A549 (cell line): Measurements from ENCODE around the gene OR52E1. TPM values are rescaled to one million over a fixed set of nuclear protein-coding genes. Genes with fewer than 3 reads are reported as not detected.
A peak's percentile ranks its signal among the peaks of the same experiment; 100 is the strongest.

ENCODE experiments used
- ATAC-seq, 2 experiments: fragments of 200-7000 bp in 1 of 2; fragments of >200 bp in 1 of 2; cut with Nextera tagmentation in 1 of 2; cut with Tn5 transposase in 1 of 2; 3 replicates each; pipeline versions ENCODE4 v1.8.0 to v1.9.1; 2018 to 2020; ENCODE audit warnings: mild to moderate bottlenecking in 1 of 2, moderate library complexity in 1 of 2
- CTCF ChIA-PET: fragments of 300-600 bp; sonication (Branson Sonifier 250); formaldehyde crosslinking; extraction: SDS; loops from one replicate; lab custom pipeline; 2021; ENCODE audit warnings: antibody characterized with exemption, inconsistent platforms; lab: Yijun Ruan, JAX
- POLR2A ChIA-PET: fragments of 350-600 bp; formaldehyde crosslinking; extraction: SDS; loops from one replicate; lab custom pipeline; 2021; ENCODE audit warnings: antibody characterized with exemption, inconsistent platforms; lab: Yijun Ruan, JAX
- DNase-seq, 2 experiments: peaks; one replicate each; pipeline versions ENCODE4 v3.0.0 to v3.0.0-alpha.2; 2011 to 2016; ENCODE audit warnings: low read depth in 1 of 2, low spot score in 1 of 2
- FAIRE-seq: peaks from 2 replicates; lab custom pipeline; 2011; peaks lifted over from hg19 to GRCh38; lab: Jason Lieb, UNC
- H3K27ac ChIP-seq, 2 experiments: fragments of >200 bp; sonication (Bioruptor Twin); formaldehyde crosslinking; 3 replicates each; pipeline ENCODE4 v1.5.1; 2016 to 2017
- H3K4me1 ChIP-seq: fragments of >200 bp; sonication (Bioruptor Twin); formaldehyde crosslinking; 3 replicates; pipeline ENCODE4 v1.6.1; 2016
- H3K4me2 ChIP-seq: fragments of >200 bp; sonication (Bioruptor Twin); formaldehyde crosslinking; 3 replicates; pipeline ENCODE4 v1.6.1; 2016
- H3K4me3 ChIP-seq: fragments of >200 bp; sonication (Bioruptor Twin); formaldehyde crosslinking; 3 replicates; pipeline ENCODE4 v1.5.1; 2016
- H3K9me3 ChIP-seq: fragments of >200 bp; sonication (Bioruptor Twin); formaldehyde crosslinking; 3 replicates; pipeline ENCODE4 v1.6.1; 2016
- BHLHE40 ChIP-seq: IDR thresholded peaks from 2 replicates; pipeline ENCODE4 v1.6.1; 2012; ENCODE audit warnings: low read depth, low read length, inconsistent platforms
- CBX2 ChIP-seq: fragments of 200-600 bp; sonication (generic); IDR thresholded peaks from 2 replicates; pipeline ENCODE4 v1.6.1; 2016; ENCODE audit warnings: low read depth, mild to moderate bottlenecking, borderline replicate concordance
- CEBPB ChIP-seq, 2 experiments: fragments of >200 bp in 1 of 2; sonication (Bioruptor Twin) in 1 of 2; formaldehyde crosslinking in 1 of 2; IDR thresholded peaks; 2 replicates each; pipeline ENCODE4 v1.6.1; 2012 to 2016
- CHD4 ChIP-seq: fragments of 200-600 bp; sonication (generic); IDR thresholded peaks from 2 replicates; pipeline ENCODE4 v1.6.1; 2016; ENCODE audit warnings: antibody characterized with exemption, mild to moderate bottlenecking, borderline replicate concordance
- EHMT2 ChIP-seq: fragments of 200-600 bp; sonication (generic); IDR thresholded peaks from 2 replicates; pipeline ENCODE4 v1.6.1; 2016; ENCODE audit warnings: antibody characterized with exemption, low read depth, mild to moderate bottlenecking, moderate library complexity
- EP300 ChIP-seq, 2 experiments: fragments of >200 bp; sonication (Bioruptor Twin); formaldehyde crosslinking; IDR thresholded peaks; 2 replicates in 1 of 2; 3 replicates in 1 of 2; pipeline ENCODE4 v1.6.1; 2016 to 2017
- ESRRA ChIP-seq: fragments of 150-350 bp; IDR thresholded peaks from 2 replicates; pipeline ENCODE4 v1.6.1; 2014; ENCODE audit warnings: mild to moderate bottlenecking, low read length, borderline replicate concordance
- FOSL2 ChIP-seq, 2 experiments: fragments of 450-650 bp in 1 of 2; fragments of >200 bp in 1 of 2; sonication (Bioruptor Twin) in 1 of 2; formaldehyde crosslinking; IDR thresholded peaks; 2 replicates each; pipeline versions ENCODE4 v1.5.0 to v1.6.1; 2016 to 2020; ENCODE audit warnings: mild to moderate bottlenecking in 1 of 2, moderate library complexity in 1 of 2
- FOXS1 ChIP-seq: fragments of 250-450 bp; sonication (Bioruptor Pico); IDR thresholded peaks from 2 replicates; pipeline ENCODE4 v1.5.0; 2020; ENCODE audit warnings: mild to moderate bottlenecking, moderate library complexity
- GATA3 ChIP-seq: IDR thresholded peaks from 2 replicates; pipeline ENCODE4 v1.6.1; 2012; ENCODE audit warnings: borderline replicate concordance
- HDAC2 ChIP-seq: fragments of 200-600 bp; sonication (generic); IDR thresholded peaks from 2 replicates; pipeline ENCODE4 v1.6.1; 2016
- HES2 ChIP-seq: fragments of >200 bp; sonication (Bioruptor Twin); formaldehyde crosslinking; IDR thresholded peaks from 2 replicates; pipeline ENCODE4 v1.6.1; 2016
- HOXB13 ChIP-seq: fragments of 250-450 bp; sonication (Bioruptor Pico); IDR thresholded peaks from 2 replicates; pipeline ENCODE4 v1.5.0; 2020; ENCODE audit warnings: low read depth, mild to moderate bottlenecking, moderate library complexity
- JUN ChIP-seq, 2 experiments: fragments of >200 bp; sonication (Bioruptor Twin); formaldehyde crosslinking; IDR thresholded peaks; 2 replicates in 1 of 2; 3 replicates in 1 of 2; pipeline ENCODE4 v1.6.1; 2016 to 2017
- JUNB ChIP-seq: fragments of >200 bp; sonication (Bioruptor Twin); formaldehyde crosslinking; IDR thresholded peaks from 2 replicates; pipeline ENCODE4 v1.6.1; 2016
- KDM1A ChIP-seq: fragments of 200-600 bp; sonication (generic); IDR thresholded peaks from 2 replicates; pipeline ENCODE4 v1.6.1; 2016; ENCODE audit warnings: low read depth, mild to moderate bottlenecking
- KDM5A ChIP-seq: fragments of 200-600 bp; sonication (generic); IDR thresholded peaks from 2 replicates; pipeline ENCODE4 v1.6.1; 2016; ENCODE audit warnings: antibody characterized with exemption, mild to moderate bottlenecking
- MAFK ChIP-seq: fragments of 450-650 bp; IDR thresholded peaks from 2 replicates; pipeline ENCODE4 v1.6.1; 2014; ENCODE audit not compliant: partially characterized antibody
- NPAS2 ChIP-seq: fragments of 250-450 bp; sonication (Bioruptor Pico); IDR thresholded peaks from 2 replicates; pipeline ENCODE4 v1.8.0; 2022; ENCODE audit warnings: mild to moderate bottlenecking, moderate library complexity, borderline replicate concordance
- RARB ChIP-seq: fragments of 250-450 bp; sonication (Bioruptor Pico); IDR thresholded peaks from 2 replicates; pipeline ENCODE4 v1.8.0; 2021; ENCODE audit warnings: mild to moderate bottlenecking, moderate library complexity
- RCOR1 ChIP-seq: fragments of 150-350 bp; IDR thresholded peaks from 2 replicates; pipeline ENCODE4 v1.6.1; 2014; ENCODE audit warnings: antibody characterized with exemption, low read length, low read depth
- REST ChIP-seq: fragments of 200-600 bp; sonication (generic); IDR thresholded peaks from 2 replicates; pipeline ENCODE4 v1.6.1; 2016; ENCODE audit warnings: antibody characterized with exemption, mild to moderate bottlenecking, moderate library complexity
- SMC3 ChIP-seq: fragments of >200 bp; sonication (Bioruptor Twin); formaldehyde crosslinking; IDR thresholded peaks from 3 replicates; pipeline ENCODE4 v1.6.1; 2018; ENCODE audit warnings: inconsistent platforms
- ZNF302 ChIP-seq: fragments of 250-450 bp; sonication (Bioruptor Pico); IDR thresholded peaks from 2 replicates; pipeline ENCODE4 v1.9.0; 2021; ENCODE audit warnings: inconsistent platforms, mild to moderate bottlenecking, moderate library complexity
- ZSCAN20 ChIP-seq: fragments of 250-450 bp; sonication (Bioruptor Pico); IDR thresholded peaks from 2 replicates; pipeline ENCODE4 v1.8.0; 2022; ENCODE audit warnings: mild to moderate bottlenecking, moderate library complexity
- WGBS: methylation state at CpG from one replicate; pipeline ENCODE4 v1.1.6; 2017; ENCODE audit errors: missing lambda C conversion rate; 5-methylcytosine and 5-hydroxymethylcytosine counted together
- polyA plus RNA-seq, 4 experiments: library from polyadenylated mRNA; depleted of rRNA in 3 of 4; stranded (reverse); fragments of >200 nt; fragmentation: RNase III in 1 of 4; extraction: RNeasy Plus Mini Kit Qiagen cat#74134 plus additional on column Dnase treatment in 1 of 4; gene quantifications; 2 replicates in 3 of 4; 3 replicates in 1 of 4; pipeline ENCODE4 v1.2.3, GENCODE V29; 2011 to 2017

OR52E1 gene
- polyA plus RNA-seq, 2 of the 4 experiments (the other 2 are of a cell fraction), result not detected

- 9% methylated on average over 2 of the region's 2 CpGs for WGBS
- Histone ChIP-seq H3K4me3 (no peak overlapping the region), H3K4me2 (no peak overlapping the region), H3K27ac (no peak overlapping the region), H3K4me1 (no peaks in the 10 kb centered on the region), H3K9me3 (no peaks in the 10 kb centered on the region)
- ChIA-PET CTCF (no interaction called here), POLR2A (no interaction called here)
- DNase-seq (no peak), FAIRE-seq (no peak), ATAC-seq (no peak)
- TF ChIP-seq ESRRA (no peak), MAFK (peak; percentile 78)
Measured at GRCh38 chr11:5037926-5038325, 31.4 kb upstream of the OR52E1 start.

GRCh38 chr11:5038341-5038740 is 31.0 kb upstream of the OR52E1 start:
- Histone ChIP-seq H3K4me2 (no peak overlapping the region), H3K27ac (no peak overlapping the region), H3K4me1 (no peaks in the 10 kb centered on the region), H3K9me3 (no peaks in the 10 kb centered on the region), H3K4me3 (no peak overlapping the region)
- WGBS, result 88% methylated on average over 1 of the region's 1 CpG
- CTCF ChIA-PET, result no interaction called here
- ATAC-seq (no peak), FAIRE-seq (no peak), DNase-seq (no peak)
- POLR2A ChIA-PET, result no interaction called here
- TF ChIP-seq HES2 (no peak), ZNF302 (CRISPR knock-in tag) (no peak), CEBPB (IDR thresholded peaks at IDR 0.05) (no peak), ESRRA (no peak), KDM1A (no peak), RARB (CRISPR knock-in tag) (no peak)

- WGBS, result 14% methylated on average over 4 of the region's 4 CpGs
- no peaks in the 10 kb centered on the region for H3K9me3 ChIP-seq
- TF ChIP-seq KDM5A (no peak), FOSL2 (IDR thresholded peaks at IDR 0.05) (no peak), FOSL2 (CRISPR knock-in tag; IDR thresholded peaks at IDR 0.05) (peak; percentile 38; the same call in 1 of the 2 replicates)
- ChIA-PET POLR2A (no interaction called here), CTCF (no interaction called here)
- H3K4me3 ChIP-seq, result no peak overlapping the region
- DNase-seq (no peak), ATAC-seq (no peak), FAIRE-seq (no peak)
- no peak overlapping the region for H3K27ac ChIP-seq
- no peak overlapping the region for H3K4me2 ChIP-seq
- no peaks in the 10 kb centered on the region for H3K4me1 ChIP-seq
Measured at GRCh38 chr11:5040876-5041275, 28.5 kb upstream of the OR52E1 start.

GRCh38 chr11:5042091-5042490 is 27.3 kb upstream of the OR52E1 start:
- ChIA-PET POLR2A (no interaction called here), CTCF (no interaction called here)
- no peak for TF ChIP-seq NPAS2 (CRISPR knock-in tag)
- TF ChIP-seq JUNB, result no peak
- no peak for TF ChIP-seq GATA3
- no peak for TF ChIP-seq CBX2
- no peak for TF ChIP-seq ESRRA
- TF ChIP-seq HDAC2, result no peak
- TF ChIP-seq BHLHE40, result no peak
- no peak for TF ChIP-seq JUN (IDR thresholded peaks at IDR 0.05)
- no peak for TF ChIP-seq ZSCAN20
- H3K4me1 ChIP-seq, result no peaks in the 10 kb centered on the region
- no peak overlapping the region for H3K27ac ChIP-seq
- H3K4me2 ChIP-seq, result no peak overlapping the region
- no peak overlapping the region for H3K4me3 ChIP-seq
- 5% methylated on average over 3 of the region's 3 CpGs for WGBS
- ATAC-seq, result no peak
- no peaks in the 10 kb centered on the region for H3K9me3 ChIP-seq
- DNase-seq, result no peak
- FAIRE-seq, result no peak

GRCh38 chr11:5043380-5043779 is 26.0 kb upstream of the OR52E1 start:
- no peak for ATAC-seq
- DNase-seq, result no peak
- Histone ChIP-seq H3K27ac (no peak overlapping the region), H3K4me1 (no peaks in the 10 kb centered on the region), H3K4me2 (no peak overlapping the region), H3K4me3 (no peak overlapping the region)
- TF ChIP-seq SMC3, result no peak
- TF ChIP-seq RCOR1, result no peak
- TF ChIP-seq BHLHE40, result no peak
- TF ChIP-seq EHMT2, result no peak
- TF ChIP-seq HOXB13 (CRISPR knock-in tag), result no peak
- no peak for TF ChIP-seq FOXS1 (CRISPR knock-in tag)
- no peak for TF ChIP-seq EP300 (IDR thresholded peaks at IDR 0.05)
- TF ChIP-seq CHD4, result no peak
- TF ChIP-seq REST, result no peak
- TF ChIP-seq, all 56 proteins: peak for 0
- CTCF ChIA-PET, result no interaction called here
- POLR2A ChIA-PET, result no interaction called here
- 5% methylated on average over 2 of the region's 2 CpGs for WGBS
- H3K9me3 ChIP-seq, result no peaks in the 10 kb centered on the region
- FAIRE-seq, result no peak
